Measurements from ENCODE around the gene TFF1.

Gene TFF1

GRCh38 chr21:42375506-42375905 is 9.2 kb upstream of the TFF1 start:
- no peaks in the 10 kb centered on the region for H3K9me3 ChIP-seq (ENCODE audit: low read length)
- H3K4me1 ChIP-seq (ENCODE audit: insufficient read depth, low read length, severe bottlenecking), result peaks cover 9% of the 10 kb centered on the region
- no peaks in the 10 kb centered on the region for H3K36me3 ChIP-seq (ENCODE audit: insufficient read depth, low read length)
- no peaks in the 10 kb centered on the region for H4K20me1 ChIP-seq (ENCODE audit: insufficient read depth, low read length)
- TF ChIP-seq EZH2 (IDR thresholded peaks at IDR 0.05; ENCODE audit: borderline replicate concordance, low read length) (no peak), CTCF (IDR thresholded peaks at IDR 0.05; ENCODE audit: low read length) (no peak)
- no peak overlapping the region for H3K27ac ChIP-seq (ENCODE audit: low read depth, low read length, poor library complexity, severe bottlenecking)
- H3K79me2 ChIP-seq (ENCODE audit: insufficient read depth, low read length), result no peaks in the 10 kb centered on the region
- H3K4me3 ChIP-seq (ENCODE audit: low read depth, low read length, poor library complexity, severe bottlenecking), result no peak overlapping the region
- H3K27me3 ChIP-seq (ENCODE audit: insufficient read depth, low read length), result peaks cover 11% of the 10 kb centered on the region; the same call in 1 of the 2 replicates
- H3K4me2 ChIP-seq (ENCODE audit: low read length), result no peak overlapping the region
- H3K9me2 ChIP-seq (ENCODE audit: low read depth, low read length), result no peaks in the 10 kb centered on the region
- no peaks in the 10 kb centered on the region for H3F3A ChIP-seq (ENCODE audit: insufficient read depth, low read length)
- no peak overlapping the region for H3K9ac ChIP-seq (ENCODE audit: low read length)
- H2AFZ ChIP-seq (ENCODE audit: low read length), result no peak overlapping the region

- peaks cover 11% of the 10 kb centered on the region; the same call in 1 of the 2 replicates for H3K27me3 ChIP-seq (ENCODE audit: insufficient read depth, low read length)
- no peaks in the 10 kb centered on the region for H4K20me1 ChIP-seq (ENCODE audit: insufficient read depth, low read length)
- H3F3A ChIP-seq (ENCODE audit: insufficient read depth, low read length), result no peaks in the 10 kb centered on the region
- H3K9me2 ChIP-seq (ENCODE audit: low read depth, low read length), result no peaks in the 10 kb centered on the region
- H3K4me1 ChIP-seq (ENCODE audit: insufficient read depth, low read length, severe bottlenecking), result peaks cover 8% of the 10 kb centered on the region
- TF ChIP-seq CTCF (IDR thresholded peaks at IDR 0.05; ENCODE audit: low read length) (no peak), EZH2 (IDR thresholded peaks at IDR 0.05; ENCODE audit: borderline replicate concordance, low read length) (no peak)
- no peak overlapping the region for H2AFZ ChIP-seq (ENCODE audit: low read length)
- H3K79me2 ChIP-seq (ENCODE audit: insufficient read depth, low read length), result no peaks in the 10 kb centered on the region
- H3K36me3 ChIP-seq (ENCODE audit: insufficient read depth, low read length), result no peaks in the 10 kb centered on the region
- no peak overlapping the region for H3K9ac ChIP-seq (ENCODE audit: low read length)
- no peaks in the 10 kb centered on the region for H3K9me3 ChIP-seq (ENCODE audit: low read length)
- no peak overlapping the region for H3K4me3 ChIP-seq (ENCODE audit: low read depth, low read length, poor library complexity, severe bottlenecking)
- no peak overlapping the region for H3K4me2 ChIP-seq (ENCODE audit: low read length)
- H3K27ac ChIP-seq (ENCODE audit: low read depth, low read length, poor library complexity, severe bottlenecking), result no peak overlapping the region
Measured at GRCh38 chr21:42374864-42375499, 8.6 kb upstream of the TFF1 start.

- H3K9me3 ChIP-seq (ENCODE audit: low read length), result no peaks in the 10 kb centered on the region
- peaks cover 11% of the 10 kb centered on the region; the same call in 1 of the 2 replicates for H3K27me3 ChIP-seq (ENCODE audit: insufficient read depth, low read length)
- no peak overlapping the region for H3K27ac ChIP-seq (ENCODE audit: low read depth, low read length, poor library complexity, severe bottlenecking)
- H3K4me1 ChIP-seq (ENCODE audit: insufficient read depth, low read length, severe bottlenecking), result peaks cover 3% of the 10 kb centered on the region
- H4K20me1 ChIP-seq (ENCODE audit: insufficient read depth, low read length), result no peaks in the 10 kb centered on the region
- no peaks in the 10 kb centered on the region for H3K79me2 ChIP-seq (ENCODE audit: insufficient read depth, low read length)
- H3K9me2 ChIP-seq (ENCODE audit: low read depth, low read length), result no peaks in the 10 kb centered on the region
- no peak overlapping the region for H2AFZ ChIP-seq (ENCODE audit: low read length)
- no peak overlapping the region for H3K4me3 ChIP-seq (ENCODE audit: low read depth, low read length, poor library complexity, severe bottlenecking)
- no peaks in the 10 kb centered on the region for H3F3A ChIP-seq (ENCODE audit: insufficient read depth, low read length)
- no peak overlapping the region for H3K4me2 ChIP-seq (ENCODE audit: low read length)
- H3K9ac ChIP-seq (ENCODE audit: low read length), result no peak overlapping the region
- no peaks in the 10 kb centered on the region for H3K36me3 ChIP-seq (ENCODE audit: insufficient read depth, low read length)
- no peak for TF ChIP-seq EZH2 (IDR thresholded peaks at IDR 0.05; ENCODE audit: borderline replicate concordance, low read length)
- TF ChIP-seq CTCF (IDR thresholded peaks at IDR 0.05; ENCODE audit: low read length), result no peak
Measured at GRCh38 chr21:42374457-42374856, 8.1 kb upstream of the TFF1 start.

Measured in OCI-LY1 (cell line).